HG03097 (cell line): ENCODE measurements around the gene DNM3.

ENCODE experiments used
- ATAC-seq: cut with Tn5 transposase; IDR thresholded peaks from one replicate; pipeline ENCODE4 v1.9.1; 2021; ENCODE audit not compliant: unreplicated experiment, low FRiP score

The DNM3 gene

DNA sequence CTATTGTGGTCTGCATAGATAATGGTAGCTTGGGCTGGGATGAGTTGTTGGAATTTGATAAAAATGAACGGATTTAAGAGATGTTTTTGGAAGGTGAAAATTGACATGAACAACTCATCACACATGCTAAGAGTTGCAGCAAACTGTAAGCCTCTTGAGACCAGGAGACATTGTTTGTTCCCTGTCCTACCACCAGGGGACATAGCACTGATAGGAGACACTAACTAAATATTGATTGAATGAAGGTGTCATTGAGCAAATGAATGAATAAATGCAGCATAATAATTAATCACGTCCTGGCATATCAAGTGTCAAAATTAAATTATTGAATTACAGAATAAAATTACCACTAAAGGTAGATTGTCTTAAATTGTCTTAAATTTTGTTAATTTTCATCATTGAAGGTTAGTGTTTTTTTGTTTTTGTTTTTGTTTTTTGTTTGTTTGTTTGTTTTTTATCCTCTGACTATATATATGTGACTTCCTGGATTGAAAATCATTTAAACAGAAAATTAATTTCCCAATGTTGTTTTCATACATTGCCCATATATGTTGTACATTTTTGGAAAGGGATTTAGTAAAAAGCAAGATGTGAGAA, 293.9 kb downstream of the DNM3 start:
- no peak for ATAC-seq

DNA sequence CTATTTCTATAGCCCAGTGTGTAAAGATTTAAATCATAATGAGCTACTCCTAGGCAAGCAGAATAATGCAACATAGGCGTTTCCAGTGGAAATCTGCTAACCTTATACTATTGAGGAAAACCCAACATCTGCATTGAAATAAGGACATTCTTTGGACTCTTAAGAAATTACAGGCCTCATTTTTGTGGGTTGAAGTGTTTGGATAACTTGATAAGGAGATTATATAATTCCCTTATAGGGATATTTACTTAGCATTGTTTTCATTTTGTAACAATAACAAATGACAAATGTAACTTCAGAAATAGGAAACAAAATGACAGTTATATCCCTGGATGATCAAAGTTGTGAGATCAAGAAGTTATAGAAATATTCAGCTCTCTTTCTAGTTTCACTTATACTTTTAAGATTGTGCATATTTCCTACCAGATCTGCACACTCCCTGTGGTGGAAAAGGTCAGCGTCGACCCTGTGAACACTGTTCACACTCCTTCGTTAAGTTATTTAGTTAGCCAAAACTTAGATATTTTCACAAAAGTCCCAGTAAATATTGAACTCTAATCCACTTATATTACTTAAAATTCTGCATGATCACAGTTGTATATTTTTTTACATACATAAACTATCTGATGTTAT, 294.8 kb downstream of the DNM3 start:
- ATAC-seq = no peak

DNA sequence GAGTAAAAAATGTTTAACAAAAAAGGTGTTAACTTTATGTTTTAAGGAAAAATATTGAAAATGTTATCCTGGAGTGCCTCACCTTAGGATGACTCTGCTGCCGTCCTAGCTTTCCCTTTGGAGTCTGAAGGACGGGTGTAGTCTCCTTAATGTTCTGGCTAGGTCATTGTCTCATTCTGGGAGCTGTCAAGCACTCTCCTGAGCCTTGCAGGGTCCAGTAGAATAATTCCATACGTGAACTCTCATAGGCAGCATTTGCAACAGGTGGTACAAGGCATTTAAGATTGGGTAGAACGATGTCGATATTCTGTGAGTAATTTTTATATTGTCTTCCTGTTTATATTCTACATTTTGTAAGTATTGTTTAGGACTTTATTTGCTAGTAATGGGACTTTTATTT, 295.6 kb downstream of the DNM3 start:
- no peak for ATAC-seq

- no peak for ATAC-seq
Observed at GRCh38 chr1:172137703-172138454, 296.6 kb downstream of the DNM3 start.

- no peak for ATAC-seq
Observed at GRCh38 chr1:172138634-172139033, 297.3 kb downstream of the DNM3 start.

- ATAC-seq = no peak
Observed at GRCh38 chr1:172139196-172139595, 297.9 kb downstream of the DNM3 start.

- no peak for ATAC-seq
Observed at GRCh38 chr1:172140072-172140471, 298.8 kb downstream of the DNM3 start.

DNA sequence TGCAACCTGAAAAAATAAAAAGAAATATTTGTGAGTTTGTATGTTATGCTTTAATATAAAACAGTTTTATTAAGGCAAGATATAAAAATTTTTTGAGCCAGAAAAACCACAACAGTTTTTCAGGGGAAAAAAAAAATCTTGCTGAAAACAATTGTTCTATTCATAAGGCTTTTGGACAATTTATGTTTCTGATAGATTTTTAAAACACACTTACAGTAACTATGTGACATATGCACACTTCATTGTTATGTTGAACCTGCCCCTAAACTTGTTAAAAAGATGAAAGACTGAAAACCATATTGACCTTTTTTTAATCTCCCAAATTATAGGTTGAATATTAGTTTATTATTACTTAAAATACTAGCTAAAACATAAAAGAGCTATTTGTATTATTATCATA, 299.3 kb downstream of the DNM3 start:
- ATAC-seq = no peak

- ATAC-seq = no peak
Observed at GRCh38 chr1:172141341-172141881, 300.1 kb downstream of the DNM3 start.

- ATAC-seq = no peak
Observed at GRCh38 chr1:172142324-172142723, 301.0 kb downstream of the DNM3 start.

DNA sequence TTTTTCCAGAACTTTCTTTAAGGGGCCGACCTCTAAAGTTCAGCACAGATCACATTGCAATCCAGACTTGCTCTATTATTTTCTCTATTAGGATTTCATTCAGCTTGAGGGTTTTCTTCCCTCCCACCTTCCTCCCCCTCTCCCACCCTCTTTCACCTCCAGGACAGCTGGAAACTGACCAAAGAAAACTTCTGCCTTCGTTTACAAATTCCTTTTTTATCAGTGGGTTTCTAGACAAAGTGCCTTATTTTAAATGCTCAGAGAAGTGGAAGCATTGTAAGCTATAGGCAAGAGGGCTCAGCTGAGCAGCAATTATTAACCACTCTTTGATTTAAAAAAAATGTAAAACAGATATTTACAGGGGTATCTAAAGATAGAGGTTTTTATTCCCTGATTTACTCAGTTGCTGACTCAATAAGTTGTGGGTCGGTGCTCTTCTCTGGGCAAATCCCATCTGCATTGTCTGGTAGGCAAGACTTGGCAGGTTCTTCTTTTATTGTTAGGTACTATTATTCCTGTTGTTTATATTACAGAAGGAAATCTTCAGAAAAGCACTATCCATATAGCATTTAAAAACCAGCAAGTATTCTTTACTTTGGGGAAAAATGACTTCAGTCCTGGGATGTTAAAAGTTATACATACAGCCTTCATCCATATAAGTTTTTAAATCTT, 302.2 kb downstream of the DNM3 start:
- no peak for ATAC-seq

- ATAC-seq = no peak
Observed at GRCh38 chr1:172144445-172145061, 303.3 kb downstream of the DNM3 start.

GRCh38 chr1:172145231-172145651, 303.9 kb downstream of the DNM3 start:
- no peak for ATAC-seq

DNA sequence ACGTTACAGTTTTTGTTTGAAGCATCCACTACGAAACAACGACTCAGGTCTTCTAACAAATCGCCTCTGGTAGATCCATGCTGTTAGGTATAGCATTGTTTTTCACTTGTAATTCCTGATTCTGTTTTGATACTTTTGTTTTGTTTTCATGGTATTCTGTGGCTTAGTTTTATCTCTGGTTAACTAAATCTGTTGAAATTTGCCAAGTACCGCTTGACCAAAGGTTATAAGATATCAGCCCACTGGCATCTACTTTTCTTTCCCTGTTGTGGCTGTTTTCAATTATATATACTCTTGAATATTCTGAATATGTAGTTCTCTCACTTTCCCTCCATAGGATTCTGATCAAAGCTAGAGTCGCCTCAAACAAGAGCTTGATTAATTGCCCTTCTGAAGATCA, 304.4 kb downstream of the DNM3 start:
- no peak for ATAC-seq

GRCh38 chr1:172146141-172146850, 305.0 kb downstream of the DNM3 start:
- no peak for ATAC-seq

DNA sequence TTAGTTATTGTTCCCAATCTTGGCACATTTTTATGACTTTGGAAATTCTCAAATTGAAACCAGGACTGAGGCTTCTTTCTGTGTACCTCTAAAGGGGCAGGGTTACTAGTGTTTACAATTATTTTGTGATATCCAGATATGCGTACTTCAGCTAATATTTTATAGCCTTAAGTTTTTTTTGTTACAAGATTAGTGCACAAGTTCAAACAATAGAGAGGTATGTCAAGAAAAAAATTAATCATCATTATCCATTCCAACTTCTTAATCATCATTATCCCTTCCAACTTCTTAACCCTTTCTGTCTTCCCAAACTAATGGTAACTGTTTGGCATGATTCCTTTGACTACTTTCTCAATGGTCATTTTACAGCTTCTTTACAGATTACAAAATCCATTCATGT, 306.2 kb downstream of the DNM3 start:
- ATAC-seq = no peak

GRCh38 chr1:172148213-172148612, 306.9 kb downstream of the DNM3 start:
- ATAC-seq = no peak

- no peak for ATAC-seq
Observed at GRCh38 chr1:172148707-172149106, 307.4 kb downstream of the DNM3 start.

- no peak for ATAC-seq
Observed at GRCh38 chr1:172149346-172149745, 308.0 kb downstream of the DNM3 start.

- ATAC-seq = peak; percentile 84
Observed at GRCh38 chr1:172154551-172154950, 313.3 kb downstream of the DNM3 start.
